ENCODE results near the gene RNF220. TPM values are rescaled to one million over a fixed set of nuclear protein-coding genes. Genes with fewer than 3 reads are reported as not detected.

The RNF220 gene
- total RNA-seq, 1 experiment from 2014 or later: 128 TPM

GRCh38 chr1:44511363-44511762 is 106.3 kb downstream of the RNF220 start:
- DNase-seq (ENCODE audit: low spot score) (no peak), ATAC-seq (no peak)
- peaks cover 56% of the 10 kb centered on the region for H3K4me1 Mint-ChIP-seq
- peaks cover 20% of the 10 kb centered on the region for H3K27me3 Mint-ChIP-seq (ENCODE audit: low read depth)
- TF ChIP-seq SMAD3 (CRISPR knock-in tag; IDR thresholded peaks at IDR 0.05; ENCODE audit: borderline replicate concordance): no peak
- TF ChIP-seq TP53 (CRISPR knock-in tag; IDR thresholded peaks at IDR 0.05): no peak
- no peak for TF ChIP-seq IRF2 (CRISPR knock-in tag; IDR thresholded peaks at IDR 0.05; ENCODE audit: borderline replicate concordance, low read depth)
- TF ChIP-seq TCF7 (CRISPR knock-in tag; IDR thresholded peaks at IDR 0.05; ENCODE audit: low read depth): no peak
- no peak for TF ChIP-seq ZNF121 (CRISPR knock-in tag; IDR thresholded peaks at IDR 0.05)
- TF ChIP-seq OVOL2 (CRISPR knock-in tag; IDR thresholded peaks at IDR 0.05; ENCODE audit: borderline replicate concordance): no peak
- TF ChIP-seq EMX1 (CRISPR knock-in tag; IDR thresholded peaks at IDR 0.05): no peak
- TF ChIP-seq E2F5 (CRISPR knock-in tag; IDR thresholded peaks at IDR 0.05): no peak
- no peak for TF ChIP-seq ZSCAN18 (CRISPR knock-in tag; IDR thresholded peaks at IDR 0.05)
- TF ChIP-seq CREB1 (CRISPR knock-in tag; IDR thresholded peaks at IDR 0.05): no peak
- no peak for TF ChIP-seq ZNF281 (CRISPR knock-in tag; IDR thresholded peaks at IDR 0.05)
- TF ChIP-seq MYBL2 (CRISPR knock-in tag; IDR thresholded peaks at IDR 0.05): no peak
- no peak for TF ChIP-seq ZNF219 (CRISPR knock-in tag; IDR thresholded peaks at IDR 0.05; ENCODE audit: borderline replicate concordance)
- TF ChIP-seq USF2 (CRISPR knock-in tag; IDR thresholded peaks at IDR 0.05): no peak
- H3K36me3 Mint-ChIP-seq: no peaks in the 10 kb centered on the region
- ChIA-PET CTCF (interaction anchor here (1.5 kb wide), 1 partner anchor 11 kb away, joined by 5 read pairs; no protein-coding TSS in a partner anchor), POLR2A (no interaction called here)
- H3K27ac Mint-ChIP-seq: no peak overlapping the region
- H3K9me3 Mint-ChIP-seq: no peaks in the 10 kb centered on the region
- H3K4me3 Mint-ChIP-seq: no peak overlapping the region

- ATAC-seq (no peak), DNase-seq (ENCODE audit: low spot score) (no peak)
- CTCF ChIA-PET: interaction anchor here (0.9 to 1.6 kb wide), 5 partner anchors 10 to 134 kb away, joined by 3 to 6 read pairs (median 6); no protein-coding TSS in a partner anchor
- no peaks in the 10 kb centered on the region for H3K9me3 Mint-ChIP-seq
- no peak overlapping the region for H3K4me3 Mint-ChIP-seq
- no peak for TF ChIP-seq EMX1 (CRISPR knock-in tag; IDR thresholded peaks at IDR 0.05)
- no peak for TF ChIP-seq GABPB1 (CRISPR knock-in tag; IDR thresholded peaks at IDR 0.05)
- no peak for TF ChIP-seq ZNF219 (CRISPR knock-in tag; IDR thresholded peaks at IDR 0.05; ENCODE audit: borderline replicate concordance)
- TF ChIP-seq CDX4 (CRISPR knock-in tag; IDR thresholded peaks at IDR 0.05; ENCODE audit: borderline replicate concordance): no peak
- no peak for TF ChIP-seq ZNF396 (CRISPR knock-in tag; IDR thresholded peaks at IDR 0.05; ENCODE audit: borderline replicate concordance)
- no peak for TF ChIP-seq NR2C2 (CRISPR knock-in tag; IDR thresholded peaks at IDR 0.05)
- no peak for TF ChIP-seq HMGXB4 (CRISPR knock-in tag; IDR thresholded peaks at IDR 0.05)
- TF ChIP-seq SMAD4 (CRISPR knock-in tag; IDR thresholded peaks at IDR 0.05): no peak
- no peak for TF ChIP-seq ATF3 (CRISPR knock-in tag; conservative IDR thresholded peaks at IDR 0.05)
- no peak for TF ChIP-seq IRF2 (CRISPR knock-in tag; IDR thresholded peaks at IDR 0.05; ENCODE audit: borderline replicate concordance, low read depth)
- TF ChIP-seq RORB (CRISPR knock-in tag; IDR thresholded peaks at IDR 0.05): no peak
- TF ChIP-seq ZNF317 (CRISPR knock-in tag; IDR thresholded peaks at IDR 0.05; ENCODE audit: borderline replicate concordance, low read depth): no peak
- TF ChIP-seq E2F4 (CRISPR knock-in tag; IDR thresholded peaks at IDR 0.05; ENCODE audit: borderline replicate concordance, low read depth): no peak
- peaks cover 52% of the 10 kb centered on the region for H3K4me1 Mint-ChIP-seq
- POLR2A ChIA-PET: interaction anchor here (0.9 kb wide), 1 partner anchor 9 kb away, joined by 5 read pairs; no protein-coding TSS in a partner anchor
- no peaks in the 10 kb centered on the region for H3K36me3 Mint-ChIP-seq
- no peak overlapping the region for H3K27ac Mint-ChIP-seq
- peaks cover 16% of the 10 kb centered on the region; the same call in 1 of the 2 replicates for H3K27me3 Mint-ChIP-seq (ENCODE audit: low read depth)
These were observed 106.7 kb downstream of the RNF220 start for GRCh38 chr1:44511769-44512168.

Data from WTC11 (cell line).